Astrocyte (in vitro differentiated cells and primary cell): ENCODE measurements around the gene PRG3.

ENCODE experiments used
- EZH2 ChIP-seq: IDR thresholded peaks from 2 replicates; pipeline ENCODE4 v1.6.1; 2012; ENCODE audit warnings: mild to moderate bottlenecking, low read length, inconsistent platforms; ENCODE audit not compliant: insufficient read depth
- TF ChIP-seq, protein P1 (sequence below): IDR thresholded peaks from 2 replicates; pipeline ENCODE4 v1.5.1; 2011; ENCODE audit warnings: low read depth, mild to moderate bottlenecking, inconsistent platforms, low read length, moderate library complexity; ENCODE audit not compliant: insufficient read depth

DNA sequence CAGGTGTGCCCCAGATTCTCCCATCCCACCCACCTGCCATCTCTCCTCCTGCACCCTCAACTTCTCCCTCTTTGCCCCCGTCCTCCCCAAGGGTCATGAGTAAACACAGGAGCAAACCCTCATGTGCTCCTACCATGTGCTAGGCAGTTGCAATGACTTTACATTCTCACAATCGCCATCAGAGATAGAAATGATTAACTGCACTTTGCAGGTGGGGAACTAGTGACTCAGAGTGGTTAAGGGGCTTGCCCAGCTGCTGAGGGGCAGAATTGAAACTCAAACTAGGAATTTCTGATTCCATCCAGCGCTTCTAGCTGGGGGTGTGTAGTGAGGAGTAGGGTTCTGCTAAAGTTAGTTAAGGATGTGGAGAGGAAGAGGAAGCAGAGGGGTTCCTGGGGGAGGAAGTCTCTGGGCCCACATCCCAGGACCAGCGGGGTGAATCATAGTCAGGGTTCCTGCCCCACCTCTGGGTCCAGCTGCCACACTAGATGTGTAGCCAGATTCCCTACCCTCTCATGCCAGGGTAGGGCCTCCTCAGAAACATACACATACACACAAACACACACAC lies 25.5 kb upstream of the PRG3 start:
- TF ChIP-seq EZH2 = no peak
- TF ChIP-seq, protein P1, sequence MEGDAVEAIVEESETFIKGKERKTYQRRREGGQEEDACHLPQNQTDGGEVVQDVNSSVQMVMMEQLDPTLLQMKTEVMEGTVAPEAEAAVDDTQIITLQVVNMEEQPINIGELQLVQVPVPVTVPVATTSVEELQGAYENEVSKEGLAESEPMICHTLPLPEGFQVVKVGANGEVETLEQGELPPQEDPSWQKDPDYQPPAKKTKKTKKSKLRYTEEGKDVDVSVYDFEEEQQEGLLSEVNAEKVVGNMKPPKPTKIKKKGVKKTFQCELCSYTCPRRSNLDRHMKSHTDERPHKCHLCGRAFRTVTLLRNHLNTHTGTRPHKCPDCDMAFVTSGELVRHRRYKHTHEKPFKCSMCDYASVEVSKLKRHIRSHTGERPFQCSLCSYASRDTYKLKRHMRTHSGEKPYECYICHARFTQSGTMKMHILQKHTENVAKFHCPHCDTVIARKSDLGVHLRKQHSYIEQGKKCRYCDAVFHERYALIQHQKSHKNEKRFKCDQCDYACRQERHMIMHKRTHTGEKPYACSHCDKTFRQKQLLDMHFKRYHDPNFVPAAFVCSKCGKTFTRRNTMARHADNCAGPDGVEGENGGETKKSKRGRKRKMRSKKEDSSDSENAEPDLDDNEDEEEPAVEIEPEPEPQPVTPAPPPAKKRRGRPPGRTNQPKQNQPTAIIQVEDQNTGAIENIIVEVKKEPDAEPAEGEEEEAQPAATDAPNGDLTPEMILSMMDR = no peak
